GM19238 (cell line): Measurements from ENCODE around the gene TAB2.

ENCODE experiments used
- DNase-seq: peaks from one replicate; pipeline ENCODE4 v3.0.0; 2011; ENCODE audit warnings: low spot score; ENCODE audit not compliant: insufficient read length

Gene TAB2

GRCh38 chr6:149409617-149410016 is 92.1 kb downstream of the TAB2 start:
- DNase-seq = no peak

GRCh38 chr6:149410557-149410956 is 93.0 kb downstream of the TAB2 start:
- no peak for DNase-seq

- no peak for DNase-seq
Observed at GRCh38 chr6:149414009-149414408, 96.5 kb downstream of the TAB2 start.

- DNase-seq = no peak
Observed at GRCh38 chr6:149414821-149415220, 97.3 kb downstream of the TAB2 start.

- no peak for DNase-seq
Observed at GRCh38 chr6:149419696-149420404, 102.3 kb downstream of the TAB2 start.

- DNase-seq = no peak
Observed at GRCh38 chr6:149421132-149421531, 103.6 kb downstream of the TAB2 start.

GRCh38 chr6:149422581-149422980 is 105.1 kb downstream of the TAB2 start:
- DNase-seq = no peak

- DNase-seq = no peak
Observed at GRCh38 chr6:149423964-149424440, 106.5 kb downstream of the TAB2 start.

- DNase-seq = no peak
Observed at GRCh38 chr6:149425224-149425623, 107.7 kb downstream of the TAB2 start.

- DNase-seq = no peak
Observed at GRCh38 chr6:149425754-149426153, 108.2 kb downstream of the TAB2 start.

GRCh38 chr6:149428606-149429005 is 111.1 kb downstream of the TAB2 start:
- no peak for DNase-seq

GRCh38 chr6:149429427-149430360 is 112.2 kb downstream of the TAB2 start:
- no peak for DNase-seq

- peak; percentile 73 for DNase-seq
Observed at GRCh38 chr6:149431905-149432775, 114.6 kb downstream of the TAB2 start.

- DNase-seq = no peak
Observed at GRCh38 chr6:149433405-149433804, 115.9 kb downstream of the TAB2 start.

GRCh38 chr6:149433881-149434280 is 116.4 kb downstream of the TAB2 start:
- no peak for DNase-seq

GRCh38 chr6:149435919-149436586 is 118.5 kb downstream of the TAB2 start:
- DNase-seq = no peak

- no peak for DNase-seq
Observed at GRCh38 chr6:149436647-149437046, 119.1 kb downstream of the TAB2 start.

- DNase-seq = no peak
Observed at GRCh38 chr6:149437212-149437611, 119.7 kb downstream of the TAB2 start.

- no peak for DNase-seq
Observed at GRCh38 chr6:149438855-149439254, 121.3 kb downstream of the TAB2 start.

GRCh38 chr6:149439626-149440025 is 122.1 kb downstream of the TAB2 start:
- DNase-seq = no peak
